Liver (tissue), 3 donors: ENCODE data around the gene SLC6A2.

Source experiments
- EGR1 ChIP-seq, 2 donors: IDR thresholded peaks; 2 replicates each; pipeline ENCODE4 v1.6.1; 2016 to 2018; ENCODE audit warnings: antibody characterized with exemption in 2 of 2, low read depth in 2 of 2
- RXRA ChIP-seq, 2 donors: IDR thresholded peaks; 2 replicates each; pipeline ENCODE4 v1.6.1; 2017 to 2018; ENCODE audit warnings: antibody characterized with exemption in 2 of 2, mild to moderate bottlenecking in 1 of 2
- SP1 ChIP-seq: IDR thresholded peaks from 2 replicates; pipeline ENCODE4 v1.6.1; 2018; ENCODE audit warnings: antibody characterized with exemption, mild to moderate bottlenecking
- TF ChIP-seq, protein P1 (sequence below): fragments of 150-350 bp; IDR thresholded peaks from 2 replicates; pipeline ENCODE4 v1.5.1; 2017; ENCODE audit warnings: improper control_type of control experiment, low read depth, low read length; ENCODE audit not compliant: missing input control
- donor health status: healthy.
- donor health status: healthy.

DNA sequence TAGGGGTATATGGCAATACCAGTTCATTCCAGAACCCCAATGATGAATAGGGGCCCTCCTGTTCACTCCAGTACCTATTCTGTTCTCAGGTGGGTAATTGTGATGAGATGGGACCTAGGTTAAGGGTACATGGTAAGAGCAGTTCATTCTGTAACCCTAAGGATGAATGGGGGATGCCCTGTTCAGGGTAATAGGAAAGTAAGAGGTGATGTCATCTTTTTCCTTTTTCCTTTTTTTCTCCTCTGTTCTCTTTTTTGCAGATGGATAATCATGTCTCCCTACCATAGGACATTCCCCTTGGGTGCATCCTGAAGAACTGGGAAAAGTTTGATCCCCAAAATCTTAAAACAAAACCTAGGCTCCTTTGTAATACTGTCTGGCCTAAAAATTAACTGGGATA is 25.0 kb upstream of the SLC6A2 start:
- TF ChIP-seq, protein P1, sequence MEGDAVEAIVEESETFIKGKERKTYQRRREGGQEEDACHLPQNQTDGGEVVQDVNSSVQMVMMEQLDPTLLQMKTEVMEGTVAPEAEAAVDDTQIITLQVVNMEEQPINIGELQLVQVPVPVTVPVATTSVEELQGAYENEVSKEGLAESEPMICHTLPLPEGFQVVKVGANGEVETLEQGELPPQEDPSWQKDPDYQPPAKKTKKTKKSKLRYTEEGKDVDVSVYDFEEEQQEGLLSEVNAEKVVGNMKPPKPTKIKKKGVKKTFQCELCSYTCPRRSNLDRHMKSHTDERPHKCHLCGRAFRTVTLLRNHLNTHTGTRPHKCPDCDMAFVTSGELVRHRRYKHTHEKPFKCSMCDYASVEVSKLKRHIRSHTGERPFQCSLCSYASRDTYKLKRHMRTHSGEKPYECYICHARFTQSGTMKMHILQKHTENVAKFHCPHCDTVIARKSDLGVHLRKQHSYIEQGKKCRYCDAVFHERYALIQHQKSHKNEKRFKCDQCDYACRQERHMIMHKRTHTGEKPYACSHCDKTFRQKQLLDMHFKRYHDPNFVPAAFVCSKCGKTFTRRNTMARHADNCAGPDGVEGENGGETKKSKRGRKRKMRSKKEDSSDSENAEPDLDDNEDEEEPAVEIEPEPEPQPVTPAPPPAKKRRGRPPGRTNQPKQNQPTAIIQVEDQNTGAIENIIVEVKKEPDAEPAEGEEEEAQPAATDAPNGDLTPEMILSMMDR = no peak
- TF ChIP-seq RXRA (IDR thresholded peaks at IDR 0.05) (no peak), EGR1 (IDR thresholded peaks at IDR 0.05; ENCODE audit: low read depth in 2 of 2) (no peak), SP1 (no peak)
